Measurements from ENCODE around the gene SBK2. TPM values are rescaled to one million over a fixed set of nuclear protein-coding genes. Genes with fewer than 3 reads are reported as not detected.
"Not testable (repeated sequence)": the region's sequence is repeated elsewhere in the genome, so short reads cannot be mapped to it uniquely, and the experiment has no call there.

The SBK2 gene, protein sequence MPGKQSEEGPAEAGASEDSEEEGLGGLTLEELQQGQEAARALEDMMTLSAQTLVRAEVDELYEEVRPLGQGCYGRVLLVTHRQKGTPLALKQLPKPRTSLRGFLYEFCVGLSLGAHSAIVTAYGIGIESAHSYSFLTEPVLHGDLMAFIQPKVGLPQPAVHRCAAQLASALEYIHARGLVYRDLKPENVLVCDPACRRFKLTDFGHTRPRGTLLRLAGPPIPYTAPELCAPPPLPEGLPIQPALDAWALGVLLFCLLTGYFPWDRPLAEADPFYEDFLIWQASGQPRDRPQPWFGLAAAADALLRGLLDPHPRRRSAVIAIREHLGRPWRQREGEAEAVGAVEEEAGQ
- under 1 TPM in 2 of 3 donors, not detected in 1; 0.12 to 0.90 TPM for polyA plus RNA-seq

DNA sequence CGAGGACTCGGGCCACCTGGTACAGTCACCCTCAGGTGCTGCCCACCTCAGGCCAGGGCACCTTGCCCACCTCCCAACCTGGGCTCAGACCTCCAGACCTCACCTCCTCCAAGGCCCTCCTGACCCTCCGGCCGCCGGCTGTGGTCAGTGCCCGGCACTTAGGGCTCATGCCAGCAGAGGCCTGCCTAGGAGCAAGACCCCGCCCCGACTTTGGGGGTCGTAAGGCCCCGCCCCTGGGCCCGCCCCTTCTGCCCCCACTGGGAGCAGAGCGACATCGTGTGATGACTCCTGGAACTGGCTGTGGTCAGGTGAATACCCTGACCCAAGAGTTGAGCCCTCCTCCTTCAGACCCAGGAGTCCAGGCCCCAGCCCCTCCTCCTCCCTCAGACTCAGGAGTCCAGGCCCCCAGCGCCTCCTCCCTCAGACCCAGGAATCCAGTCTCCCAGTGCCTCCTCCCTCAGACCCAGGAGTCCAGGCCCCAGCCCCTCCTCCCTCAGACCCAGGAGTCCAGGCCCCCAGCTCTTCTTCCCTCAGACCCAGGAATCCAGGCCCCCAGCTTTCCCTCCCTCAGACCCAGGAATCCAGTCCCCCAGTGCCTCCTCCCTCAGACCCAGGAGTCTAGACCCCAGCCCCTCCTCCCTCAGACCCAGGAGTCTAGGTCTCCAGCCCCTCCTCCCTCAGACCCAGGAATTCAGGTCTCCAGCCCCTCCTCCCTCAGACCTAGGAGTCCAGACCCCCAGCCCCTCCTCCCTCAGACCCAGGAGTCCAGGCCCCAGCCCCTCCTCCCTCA, at the start of gene SBK2:
SBK2 (minus strand) TSS at position 183 of the 790 bp plus-strand sequence. CDS start 839 bp downstream, outside the sequence.
- WGBS, 3 donors = 28 to 45% (median 29%) methylated on average over 12 to 14 of the region's 14 CpGs
- H3K27ac ChIP-seq (ENCODE audit: low read depth, low read length) = no peak within 1 kb of the TSS

DNA sequence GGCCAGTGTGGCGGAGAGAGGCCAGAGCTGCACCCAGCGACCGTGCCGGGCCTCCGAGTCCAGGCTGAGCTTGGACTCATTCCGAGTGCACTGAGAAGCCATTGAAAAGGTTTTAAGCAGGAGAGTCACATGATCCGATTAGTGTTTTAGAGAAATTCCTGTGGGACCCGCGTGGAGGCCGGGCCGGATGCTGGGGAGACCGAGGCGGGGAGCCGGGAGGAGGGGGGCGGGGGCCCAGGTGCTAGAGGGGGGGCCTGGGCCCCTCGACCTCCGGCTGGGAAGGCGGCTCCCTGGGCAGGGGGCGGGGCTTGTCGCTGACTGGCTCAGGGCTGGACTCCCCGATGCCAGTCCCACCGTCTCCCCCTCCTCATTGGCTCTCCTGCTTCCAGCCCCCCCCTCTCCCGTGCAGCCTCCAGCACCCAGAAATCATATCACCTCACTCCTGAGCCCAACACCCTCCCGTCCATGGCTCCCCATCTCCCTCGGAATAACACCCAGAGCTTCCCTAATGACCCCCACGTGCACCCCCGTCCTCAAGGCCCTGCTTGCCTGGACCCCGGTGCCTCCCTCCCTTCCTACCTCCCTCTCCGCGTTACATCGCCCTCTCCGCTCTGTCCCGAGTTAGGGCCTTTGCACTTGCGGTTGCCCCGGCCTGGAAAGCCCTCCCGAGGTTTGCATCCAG, 48.9 kb upstream of the SBK2 start:
- 2 to 3% (median 2%) methylated on average over 24 to 36 of the region's 36 CpGs for WGBS, 3 donors
- H3K27ac ChIP-seq (ENCODE audit: low read depth, low read length) = no peak overlapping the region

DNA sequence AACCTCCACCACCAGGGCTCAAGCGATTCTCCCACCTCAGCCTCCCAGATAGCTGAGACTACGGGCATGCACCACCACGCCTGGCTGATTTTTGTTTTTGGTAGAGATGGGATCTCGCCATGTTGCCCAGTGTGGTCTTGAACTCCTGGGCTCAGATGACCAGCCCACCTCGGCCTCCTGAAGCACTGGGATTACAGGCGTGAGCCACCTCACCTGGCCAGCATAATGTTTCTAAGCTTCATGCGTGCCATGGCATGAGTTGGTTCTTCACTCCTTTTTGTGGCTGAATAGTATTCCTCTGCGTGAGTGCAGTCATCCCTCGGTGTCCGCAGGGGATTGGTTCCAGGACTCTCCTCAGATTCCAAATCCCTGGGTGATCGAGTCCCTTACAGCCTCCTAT, 47.9 kb upstream of the SBK2 start:
- 95 to 96% (median 95%) methylated on average over 11 of the region's 11 CpGs for WGBS, 3 donors
- no peak overlapping the region for H3K27ac ChIP-seq (ENCODE audit: low read depth, low read length)

DNA sequence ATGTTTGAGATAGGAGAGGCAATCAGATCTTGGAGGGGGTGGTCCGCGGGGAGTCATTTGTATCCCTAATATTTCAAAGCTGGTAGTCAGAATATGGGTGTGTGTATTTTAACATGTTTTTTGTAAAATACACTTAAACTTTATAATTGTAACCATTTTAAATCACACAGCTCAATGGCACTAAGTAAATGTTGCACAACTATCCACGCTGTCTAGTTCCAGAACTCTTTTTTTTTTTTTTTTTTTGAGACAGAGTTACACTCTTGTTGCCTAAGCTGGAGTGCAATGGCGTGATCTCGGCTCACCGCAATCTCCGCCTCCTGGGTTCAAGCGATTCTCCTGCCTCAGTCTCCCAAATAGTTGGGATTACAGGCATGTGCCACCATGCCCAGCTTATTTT, 47.0 kb upstream of the SBK2 start:
- not testable (repeated sequence) for H3K27ac ChIP-seq (ENCODE audit: low read depth, low read length)
- WGBS, 3 donors = 66 to 76% (median 74%) methylated on average over 8 of the region's 8 CpGs

DNA sequence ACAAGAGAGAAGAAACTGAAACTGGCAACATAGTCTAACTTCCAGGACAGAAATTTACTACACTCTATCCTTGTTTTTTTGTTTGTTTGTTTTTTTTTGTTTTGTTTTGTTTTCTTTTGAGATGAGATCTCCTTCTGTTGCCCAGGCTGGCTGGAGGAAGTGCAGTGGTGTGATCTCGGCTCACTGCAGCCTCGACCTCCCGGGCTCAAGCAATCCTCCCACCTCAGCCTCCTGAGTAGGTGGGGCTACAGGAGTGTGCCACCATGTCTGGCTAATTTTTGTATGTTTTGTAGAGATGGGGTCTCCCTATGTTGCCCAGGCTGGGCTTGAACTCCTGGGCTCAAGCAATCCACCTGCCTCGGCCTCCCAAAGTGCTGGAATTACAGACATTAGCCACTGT, 45.4 kb upstream of the SBK2 start:
- 55 to 67% (median 64%) methylated on average over 4 of the region's 4 CpGs for WGBS, 3 donors
- H3K27ac ChIP-seq (ENCODE audit: low read depth, low read length) = not testable (repeated sequence)

DNA sequence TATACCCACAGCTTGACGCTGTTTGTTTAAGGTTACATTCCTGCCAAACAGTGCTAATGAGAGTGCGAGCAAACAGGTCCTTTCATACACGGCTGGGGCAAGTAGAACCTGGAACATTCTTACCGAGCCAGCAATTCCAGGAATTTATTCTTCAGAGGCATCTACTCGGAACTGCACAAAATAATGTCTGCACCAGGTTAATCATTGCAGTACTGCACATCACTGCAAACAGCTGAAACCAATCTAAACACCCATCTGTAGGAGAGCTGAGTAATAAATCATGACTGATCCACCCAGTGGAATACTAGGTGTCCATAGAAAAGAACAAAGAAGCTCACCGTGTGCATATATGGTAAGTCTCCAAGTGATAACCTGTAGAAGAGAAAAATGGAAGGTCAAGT, 44.9 kb upstream of the SBK2 start:
- WGBS, 3 donors = 11 to 33% (median 33%) methylated on average over 6 of the region's 6 CpGs
- no peak overlapping the region for H3K27ac ChIP-seq (ENCODE audit: low read depth, low read length)

DNA sequence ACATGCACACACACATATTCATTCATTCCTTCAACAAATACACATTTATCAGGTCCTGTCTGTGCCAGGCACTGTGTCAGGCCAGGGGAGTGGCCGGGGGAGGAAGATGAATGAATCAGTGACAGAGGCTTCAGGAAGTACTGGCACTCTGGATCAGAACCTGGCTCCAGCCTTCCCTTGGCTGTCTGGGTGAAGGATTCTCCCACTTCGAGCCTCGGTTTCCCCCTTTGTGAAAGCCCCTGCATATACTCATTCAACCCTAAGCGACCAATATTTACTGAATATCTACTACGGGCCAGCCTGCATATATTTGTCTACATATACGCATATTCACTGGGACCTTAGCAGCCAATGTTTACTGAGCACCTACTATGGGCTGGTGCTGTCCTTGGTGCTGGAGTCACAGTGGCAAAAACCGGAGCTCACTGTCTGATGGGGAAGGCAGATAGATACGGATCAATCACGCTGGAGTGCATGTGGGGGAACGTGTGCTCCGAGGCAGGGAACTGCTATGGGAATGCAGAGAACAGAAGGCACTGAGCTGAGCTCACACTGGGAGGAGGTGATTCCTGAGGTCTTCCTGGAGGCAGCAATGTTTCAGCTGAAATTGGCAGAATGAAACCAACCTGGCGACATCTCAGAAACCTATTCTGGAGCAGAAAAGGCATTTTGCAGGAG, 44.4 kb upstream of the SBK2 start:
- WGBS, 3 donors = 23 to 31% (median 31%) methylated on average over 12 of the region's 12 CpGs
- no peak overlapping the region for H3K27ac ChIP-seq (ENCODE audit: low read depth, low read length)

DNA sequence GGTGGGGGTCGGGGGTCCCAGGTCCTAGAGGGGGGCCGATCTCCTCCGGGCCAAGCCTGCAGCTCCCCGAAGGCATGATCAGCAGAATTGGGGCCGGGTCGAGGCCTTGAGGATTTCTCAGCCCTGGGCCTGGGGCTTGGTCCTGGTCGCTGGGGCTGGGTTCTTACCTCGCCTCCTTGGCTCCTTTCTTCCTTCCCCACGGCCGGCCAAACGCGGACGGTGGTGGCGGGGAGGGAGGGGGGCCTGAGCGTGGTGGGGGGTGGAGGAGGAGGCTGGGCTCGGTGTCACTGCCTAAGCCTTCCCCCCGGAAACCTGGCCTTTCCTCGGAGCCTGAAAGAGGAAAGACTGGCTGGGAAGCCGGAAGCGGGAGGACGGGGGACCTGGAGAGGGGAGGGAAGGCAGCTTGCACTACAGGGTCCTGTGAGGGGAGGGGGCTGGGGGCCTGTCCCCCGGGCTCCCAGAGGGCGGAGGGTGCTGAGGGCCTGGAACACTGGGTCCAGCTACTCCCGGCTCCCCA, 43.8 kb upstream of the SBK2 start, which contains the start of gene ZNF579:
ZNF579 (minus strand) TSS at position 221 of the 517 bp plus-strand sequence. CDS start 1,209 bp downstream, outside the sequence.
- no peak within 1 kb of the TSS for H3K27ac ChIP-seq (ENCODE audit: low read depth, low read length)
- WGBS, 3 donors = 0 to 2% (median 0%) methylated on average over 12 to 24 of the region's 24 CpGs

DNA sequence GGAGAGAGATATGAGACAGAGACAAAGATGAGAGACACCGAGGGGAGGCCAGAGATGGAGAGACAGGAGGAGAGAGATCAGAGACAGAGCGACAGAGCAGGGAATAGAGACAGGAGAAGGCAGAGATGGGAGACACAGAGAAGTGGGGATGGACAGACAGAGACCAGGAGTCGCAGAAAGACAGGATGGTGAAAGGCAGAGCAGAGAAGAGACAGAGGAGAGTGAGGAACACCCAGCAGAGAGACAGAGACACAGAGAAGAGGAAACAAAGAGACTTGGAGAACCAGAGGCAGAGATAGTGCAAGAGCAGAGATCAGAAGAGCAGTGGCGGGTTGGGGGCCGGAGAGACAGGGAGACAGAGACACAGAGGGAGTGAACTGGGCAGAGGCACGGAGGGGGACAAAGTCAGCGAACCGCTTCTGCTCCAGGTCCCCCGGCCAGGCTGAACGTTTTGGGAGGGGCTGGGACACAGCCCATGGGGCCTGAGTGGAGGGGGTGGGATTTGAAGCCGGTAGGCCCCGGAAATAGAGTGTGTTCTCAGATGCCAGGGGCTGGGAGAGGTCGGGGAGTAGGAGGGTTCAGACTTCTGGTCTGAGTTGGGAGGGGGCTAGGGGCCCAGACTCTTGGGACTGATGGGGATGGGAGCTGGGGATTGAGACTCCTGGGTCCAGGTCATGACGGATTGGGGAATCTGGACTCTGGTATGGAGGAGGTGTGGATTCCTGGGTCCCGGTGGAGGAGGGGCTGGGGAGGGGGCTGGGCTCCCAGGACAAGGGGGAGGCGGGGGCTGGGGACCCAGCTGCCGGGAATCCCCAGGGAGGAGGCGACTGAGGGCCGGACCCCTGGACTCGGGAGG, 43.1 kb upstream of the SBK2 start:
- 9 to 10% (median 9%) methylated on average over 18 to 20 of the region's 20 CpGs for WGBS, 3 donors
- H3K27ac ChIP-seq (ENCODE audit: low read depth, low read length) = no peak overlapping the region

DNA sequence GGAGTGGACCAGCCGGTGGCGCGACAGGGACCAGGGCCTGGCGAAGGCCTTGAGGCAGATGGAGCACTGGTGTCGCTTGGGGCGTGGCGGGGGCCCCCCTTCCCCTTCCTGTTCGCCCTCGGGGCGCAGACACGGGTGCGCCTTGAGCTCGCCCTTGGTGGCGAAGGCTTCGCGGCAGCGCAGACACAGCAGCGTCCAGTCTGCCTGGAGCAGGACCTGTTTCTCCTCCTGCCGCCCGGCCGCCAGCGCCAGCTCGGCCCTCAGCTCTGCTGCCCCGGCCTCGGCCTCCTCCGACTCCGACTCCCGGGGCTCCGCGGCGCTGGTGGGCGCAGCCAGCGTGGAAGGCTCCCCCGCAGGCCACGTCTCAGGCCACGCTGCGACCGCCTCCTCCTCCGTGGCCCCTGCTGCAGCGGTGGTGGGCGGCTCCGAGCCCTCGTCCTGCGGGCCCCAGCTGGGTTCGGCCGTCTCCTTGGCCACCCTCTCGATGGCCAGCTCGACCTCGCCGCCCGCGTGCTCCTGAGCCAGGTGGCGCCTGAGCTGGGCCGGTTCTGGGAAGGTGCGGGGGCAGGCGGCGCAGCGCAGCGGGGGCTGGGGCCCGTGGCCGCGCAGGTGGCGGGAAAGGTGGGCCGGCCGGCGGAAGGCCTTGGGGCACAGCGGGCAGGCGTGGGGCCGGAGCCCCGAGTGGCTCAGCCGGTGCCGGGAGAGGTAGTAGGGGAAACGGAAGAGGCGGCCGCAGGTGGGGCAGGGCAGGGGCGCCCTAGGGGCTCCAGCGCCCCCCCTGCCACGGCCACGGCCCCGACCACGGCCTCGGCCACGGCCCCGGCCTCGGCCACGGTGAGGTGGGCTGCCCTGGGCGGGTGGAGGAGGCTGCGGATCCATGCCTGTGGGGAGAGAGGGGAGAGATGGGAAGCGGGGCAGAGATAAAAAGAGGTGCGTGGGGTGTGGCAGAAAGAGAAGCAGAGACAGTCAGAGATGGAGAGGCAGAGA, 42.1 kb upstream of the SBK2 start:
- 91 to 94% (median 93%) methylated on average over 62 to 90 of the region's 90 CpGs for WGBS, 3 donors
- H3K27ac ChIP-seq (ENCODE audit: low read depth, low read length) = no peak overlapping the region

DNA sequence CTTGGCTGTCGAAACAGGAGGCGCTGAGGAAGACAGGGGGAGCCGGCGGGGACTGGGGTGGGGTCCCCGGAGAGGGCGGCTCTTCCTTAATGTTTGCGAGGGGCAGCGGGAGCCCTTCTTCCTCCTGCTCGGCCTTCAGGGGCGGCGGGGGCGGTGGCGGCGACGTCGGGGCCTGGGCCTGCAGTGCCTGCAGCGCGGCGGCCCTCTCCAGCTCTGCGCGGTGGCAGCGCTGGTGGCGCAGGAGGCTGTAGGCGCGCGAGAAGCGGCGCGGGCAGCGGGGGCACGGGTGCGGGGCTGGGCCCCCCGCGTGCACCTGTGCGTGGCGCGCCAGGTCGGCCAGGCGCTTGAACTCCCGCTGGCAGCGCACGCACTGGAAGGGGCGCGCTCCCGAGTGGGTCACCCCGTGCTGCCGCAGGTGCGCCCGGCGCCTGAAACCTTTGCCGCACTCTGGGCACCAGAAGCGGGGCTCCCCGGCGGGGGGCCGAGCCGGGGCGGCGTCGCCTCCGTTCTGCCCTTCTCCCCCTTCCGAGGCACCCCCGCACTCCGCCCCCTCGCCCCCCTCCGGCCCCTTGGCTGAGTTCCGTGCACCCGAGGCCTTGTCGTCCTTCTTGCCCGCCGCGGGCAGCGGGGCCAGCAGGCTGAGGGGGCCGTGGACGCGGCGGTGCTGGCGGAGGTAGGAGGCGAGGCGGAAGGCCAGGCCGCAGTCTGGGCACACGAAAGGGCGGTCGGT, 41.3 kb upstream of the SBK2 start:
- 94 to 96% (median 95%) methylated on average over 55 to 83 of the region's 83 CpGs for WGBS, 3 donors
- no peak overlapping the region for H3K27ac ChIP-seq (ENCODE audit: low read depth, low read length)

DNA sequence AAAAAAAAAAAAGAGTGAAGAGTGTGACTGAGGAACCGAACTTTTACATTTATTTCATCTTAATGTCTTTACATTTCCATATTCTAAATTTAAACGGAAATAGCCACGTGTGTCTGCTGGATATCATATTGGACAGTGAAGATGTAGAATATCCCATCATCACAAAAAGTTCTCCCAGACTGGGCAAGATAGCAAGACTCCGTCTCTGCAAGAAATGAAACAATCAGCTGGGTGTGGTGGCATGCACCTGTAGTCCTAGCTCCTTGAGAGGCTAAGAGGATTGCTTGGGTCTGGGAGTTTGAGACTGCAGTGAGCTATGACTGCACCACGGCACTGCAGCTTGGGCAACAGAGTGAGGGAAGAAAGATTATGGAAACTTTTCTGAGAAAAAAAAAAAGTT, 39.8 kb upstream of the SBK2 start:
- 85 to 91% (median 89%) methylated on average over 5 of the region's 5 CpGs for WGBS, 3 donors
- no peak overlapping the region for H3K27ac ChIP-seq (ENCODE audit: low read depth, low read length)

DNA sequence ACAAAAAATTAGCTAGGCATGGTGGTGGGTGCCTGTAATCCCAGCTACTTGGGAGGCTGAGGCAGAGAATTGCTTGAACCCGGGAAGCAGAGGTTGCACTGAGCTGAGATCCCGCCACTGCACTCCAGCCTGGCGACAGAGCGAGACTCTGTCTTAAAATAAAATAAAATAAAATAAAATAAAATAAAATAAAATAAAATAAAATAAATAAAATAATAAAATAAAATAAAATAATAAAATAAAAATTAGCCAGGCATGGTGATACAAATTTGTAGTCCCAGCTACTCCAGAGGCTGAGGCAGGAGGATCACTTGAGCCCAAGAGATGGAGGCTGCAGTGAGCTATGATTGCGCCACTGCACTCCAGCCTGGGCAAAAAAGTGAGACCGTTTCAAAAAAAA, 37.0 kb upstream of the SBK2 start:
- 83 to 97% (median 90%) methylated on average over 6 of the region's 6 CpGs for WGBS, 3 donors
- not testable (repeated sequence) for H3K27ac ChIP-seq (ENCODE audit: low read depth, low read length)

DNA sequence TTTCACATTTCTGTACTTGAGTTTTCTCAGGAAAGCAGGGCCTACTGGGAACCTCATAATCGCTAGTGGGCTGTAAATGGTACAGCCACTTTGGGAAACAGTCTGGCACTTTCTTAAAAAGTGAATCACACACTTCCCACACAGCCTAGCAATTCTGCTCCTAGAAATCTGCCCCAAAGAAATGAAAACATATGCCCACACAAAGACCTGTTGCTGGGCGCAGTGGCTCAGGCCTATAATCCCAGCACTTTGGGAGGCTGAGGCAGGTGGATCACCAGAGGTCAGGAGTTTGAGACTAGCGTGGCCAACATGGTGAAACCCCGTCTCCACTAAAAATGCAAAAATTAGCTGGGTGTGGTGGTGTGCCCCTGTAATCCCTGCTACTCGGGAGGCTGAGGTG, 32.5 kb upstream of the SBK2 start:
- WGBS, 3 donors = 92 to 93% (median 92%) methylated on average over 5 of the region's 5 CpGs
- H3K27ac ChIP-seq (ENCODE audit: low read depth, low read length) = not testable (repeated sequence)

DNA sequence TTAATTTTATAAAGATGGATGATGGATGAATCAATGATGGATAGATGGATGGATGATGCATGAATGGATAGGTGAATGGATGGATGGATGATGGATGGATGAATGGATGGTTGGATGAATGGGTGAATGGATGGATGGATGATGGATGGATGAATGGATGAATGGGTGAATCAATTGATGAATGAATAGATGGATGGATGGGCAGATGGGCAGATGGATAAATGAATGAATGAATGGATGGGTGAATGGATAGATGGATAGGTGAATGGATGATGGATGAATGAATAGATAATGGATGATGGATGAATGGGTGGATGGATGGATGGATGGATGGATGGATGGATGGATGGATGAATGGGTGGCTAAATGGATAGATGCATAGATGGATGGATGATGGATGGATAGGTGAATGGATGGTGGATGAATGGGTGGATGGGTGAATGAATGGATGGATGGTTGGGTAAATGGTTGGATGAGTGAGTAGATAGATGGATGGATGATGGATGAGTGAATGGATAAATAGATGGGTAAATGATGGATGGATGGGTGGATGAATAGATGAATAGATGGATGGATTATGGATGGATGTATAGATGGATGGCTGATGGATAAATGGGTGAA, 30.9 kb upstream of the SBK2 start:
- H3K27ac ChIP-seq (ENCODE audit: low read depth, low read length) = no peak overlapping the region
